Daoy (cell line): ENCODE results near the gene HBZ. TPM values are rescaled to one million over a fixed set of nuclear protein-coding genes. Genes with fewer than 3 reads are reported as not detected.
A peak's percentile ranks its signal among the peaks of the same experiment; 100 is the strongest.
"Not testable (repeated sequence)": the region's sequence is repeated elsewhere in the genome, so short reads cannot be mapped to it uniquely, and the experiment has no call there.

ENCODE experiments used
- DNase-seq: peaks from one replicate; pipeline ENCODE4 v3.0.0-alpha.2; 2015; ENCODE audit warnings: low read depth
- total RNA-seq: library from RNA; depleted of rRNA; stranded (reverse); fragments of >200 nt; shearing (Covaris generic); gene quantifications from 2 replicates; pipeline ENCODE4 v1.2.3, GENCODE V29; 2014; rRNA removed

Gene HBZ
- not detected in 2 replicates for total RNA-seq

DNA sequence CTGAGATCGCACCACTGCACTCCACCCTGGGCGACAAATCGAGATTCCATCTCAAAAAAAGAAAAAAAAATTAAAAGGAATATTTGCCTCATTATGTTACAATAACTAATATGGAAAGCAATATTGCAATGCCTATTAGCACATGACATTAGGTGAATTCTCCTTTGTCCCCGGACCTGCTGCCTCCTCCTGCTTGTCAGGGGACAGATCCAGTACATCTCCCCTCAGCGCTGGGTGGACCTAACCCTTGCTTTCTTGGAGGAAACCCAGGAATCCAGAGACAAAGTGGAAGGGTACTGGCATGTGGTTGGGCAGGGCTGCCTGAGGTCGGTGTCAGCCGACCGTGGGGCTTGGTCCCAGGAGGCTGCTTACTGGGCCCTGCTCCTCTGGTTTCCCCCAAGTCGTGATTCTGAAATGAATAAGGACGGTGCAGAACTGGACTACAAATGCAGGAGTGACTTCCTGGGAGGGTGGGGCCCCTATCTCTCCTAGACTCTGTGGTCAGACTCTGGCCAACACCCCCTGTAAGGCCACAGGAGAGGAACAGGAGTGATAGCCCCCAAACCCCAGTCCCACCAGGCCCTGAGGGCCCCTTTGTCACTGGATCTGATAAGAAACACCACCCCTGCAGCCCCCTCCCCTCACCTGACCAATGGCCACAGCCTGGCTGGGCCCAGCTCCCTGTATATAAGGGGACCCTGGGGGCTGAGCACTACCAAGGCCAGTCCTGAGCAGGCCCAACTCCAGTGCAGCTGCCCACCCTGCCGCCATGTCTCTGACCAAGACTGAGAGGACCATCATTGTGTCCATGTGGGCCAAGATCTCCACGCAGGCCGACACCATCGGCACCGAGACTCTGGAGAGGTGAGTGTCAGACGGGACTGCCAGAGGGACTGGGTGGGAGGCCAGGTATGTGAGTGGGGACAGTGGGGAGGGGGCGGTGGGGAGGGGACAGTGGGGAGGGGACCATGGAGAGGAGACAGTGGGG, at the start of gene HBZ:
TSS of gene HBZ (plus strand) at position 504 of the 988 bp plus-strand sequence. CDS start at position 770, 266 bp downstream.
- no peak for DNase-seq

DNA sequence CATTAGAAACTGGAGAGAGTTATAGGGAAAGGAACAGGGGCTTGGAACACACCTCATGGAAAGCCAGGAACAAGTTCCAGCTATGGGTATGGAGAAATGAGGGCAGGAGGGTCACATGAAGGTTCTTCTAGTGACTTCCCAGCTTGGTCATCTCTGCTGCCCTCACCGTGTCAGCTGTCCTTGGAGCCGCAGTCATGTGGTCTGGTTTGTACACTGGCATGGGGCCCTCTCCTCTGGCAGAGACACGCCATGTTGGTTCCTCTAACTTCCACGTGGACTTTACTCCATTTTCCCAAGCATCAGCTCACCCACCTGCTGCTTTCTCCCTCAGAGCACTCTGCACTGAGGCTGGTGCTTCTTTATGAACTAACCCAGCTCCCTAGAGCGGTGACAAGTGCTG, 48.1 kb upstream of the HBZ start:
- no peak for DNase-seq

DNA sequence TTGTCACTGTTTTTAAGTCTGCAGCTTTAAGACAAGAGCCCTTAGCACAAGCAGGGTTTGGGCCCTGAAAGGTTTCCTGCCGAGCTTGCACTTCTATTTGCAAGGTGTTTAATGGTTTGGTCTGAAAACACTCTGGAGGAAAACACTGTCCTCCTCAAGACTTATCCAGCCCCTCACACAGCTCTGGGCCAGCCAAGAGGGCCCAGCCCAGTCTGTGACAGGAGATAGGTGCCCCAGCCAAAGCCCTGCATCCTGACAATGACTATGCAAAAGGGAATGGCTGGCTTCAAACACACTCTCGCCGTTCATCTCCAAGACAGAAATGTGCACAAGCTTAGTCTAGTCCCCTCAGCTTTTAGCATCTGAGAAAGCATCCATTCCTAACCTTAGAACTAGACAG, 47.5 kb upstream of the HBZ start:
- DNase-seq = no peak

DNA sequence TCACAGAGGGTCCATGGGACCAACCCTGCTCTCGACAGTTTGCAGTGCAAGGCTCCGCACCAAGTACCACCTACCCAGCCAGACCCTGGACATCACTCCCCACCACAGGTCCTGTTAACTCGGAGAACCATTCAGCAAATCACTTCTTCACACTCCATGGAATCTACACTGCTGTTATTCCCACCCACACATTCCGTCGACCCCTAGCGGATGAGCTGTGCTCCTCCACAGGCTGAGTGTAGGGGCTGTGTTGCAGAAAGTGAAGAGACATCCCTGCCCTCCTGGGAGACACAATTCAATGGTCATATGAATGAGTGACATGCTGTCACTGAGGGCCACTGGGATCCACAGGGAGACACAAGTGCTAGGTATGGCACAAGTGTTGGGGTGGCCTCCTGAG, 46.9 kb upstream of the HBZ start:
- no peak for DNase-seq

DNA sequence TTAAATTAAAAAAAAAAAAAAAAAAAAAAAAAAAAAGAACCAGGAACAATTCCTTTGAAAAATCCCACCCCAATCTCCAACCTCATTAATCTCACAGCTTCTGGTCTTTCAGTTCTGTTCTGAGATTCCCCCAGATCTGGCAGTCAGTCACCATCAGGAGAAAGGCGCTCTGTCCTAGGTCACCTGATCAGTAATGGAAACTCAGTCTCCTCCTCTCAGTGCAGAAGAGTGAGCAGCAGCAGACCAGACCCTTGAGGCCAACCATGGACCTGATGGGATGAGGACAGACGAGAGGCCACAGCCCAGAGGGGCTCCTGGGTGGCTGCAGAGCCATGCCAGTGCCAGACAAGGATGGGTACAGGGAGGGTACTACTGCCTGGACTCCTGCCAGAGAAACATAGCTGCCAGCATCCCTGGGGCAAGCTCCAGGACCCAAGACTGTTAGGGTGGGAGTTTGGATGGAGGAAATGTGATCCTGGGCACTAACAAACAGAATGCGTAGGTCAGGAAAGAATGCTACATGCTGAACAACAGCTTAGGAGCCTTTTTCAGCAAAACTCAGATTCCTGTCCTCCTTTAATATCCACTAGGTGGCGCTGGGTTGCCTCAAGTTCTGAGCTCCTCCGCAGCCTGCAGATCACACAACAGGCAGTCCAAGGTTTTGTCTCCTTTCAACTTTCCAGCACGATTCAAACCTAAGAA, 45.7 kb upstream of the HBZ start:
- peak; percentile 65 for DNase-seq

DNA sequence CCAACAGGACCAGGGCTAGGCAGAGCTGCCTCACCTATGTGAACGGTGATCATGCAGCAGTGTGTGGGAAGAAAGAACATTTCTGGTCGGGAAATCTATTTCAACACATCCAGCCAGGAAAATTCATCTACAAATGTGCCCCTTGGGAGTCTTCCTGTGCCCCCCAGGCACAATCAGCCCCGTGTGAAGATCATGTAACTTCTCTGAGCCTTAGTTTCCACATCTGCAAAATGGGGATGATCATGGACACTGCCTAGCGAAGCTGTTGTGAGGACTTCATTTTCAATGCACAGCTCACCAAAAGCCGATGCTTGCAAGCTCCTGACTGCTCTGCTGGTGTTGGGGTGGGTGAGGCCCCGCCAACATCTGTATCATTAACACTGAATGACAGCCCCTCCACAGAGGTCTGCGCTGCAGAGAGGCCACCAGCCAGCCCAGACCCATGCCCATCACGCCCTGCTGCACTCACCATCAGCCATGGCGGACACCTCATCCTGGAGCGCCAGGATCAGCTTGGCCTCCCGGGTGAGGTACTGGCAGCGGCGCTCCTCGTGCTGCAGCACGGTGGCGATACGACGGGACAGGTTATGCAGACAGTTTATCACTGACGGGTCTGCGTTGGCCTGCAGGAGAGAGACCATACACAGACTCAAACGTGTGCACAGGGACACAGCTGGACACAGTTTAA, 40.1 kb upstream of the HBZ start:
- DNase-seq = no peak

DNA sequence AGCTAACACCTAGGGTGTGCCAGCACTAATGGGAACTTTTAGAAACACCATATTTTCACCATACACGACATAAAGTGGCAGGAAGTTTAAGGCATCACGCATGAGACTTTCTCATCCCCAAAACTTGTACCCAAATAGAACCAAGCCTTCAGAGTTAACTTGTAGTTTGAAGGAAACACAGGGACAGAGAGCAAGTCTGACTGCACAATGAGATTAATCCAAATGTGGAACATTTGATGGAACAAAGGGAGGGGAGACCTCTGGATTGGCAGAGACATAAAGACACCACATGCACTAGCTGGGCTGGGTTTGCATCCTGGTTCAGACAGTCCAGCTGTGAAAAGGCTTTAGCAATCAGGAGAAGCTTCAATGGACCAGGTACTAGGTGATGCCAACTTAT, 38.1 kb upstream of the HBZ start:
- DNase-seq = no peak

DNA sequence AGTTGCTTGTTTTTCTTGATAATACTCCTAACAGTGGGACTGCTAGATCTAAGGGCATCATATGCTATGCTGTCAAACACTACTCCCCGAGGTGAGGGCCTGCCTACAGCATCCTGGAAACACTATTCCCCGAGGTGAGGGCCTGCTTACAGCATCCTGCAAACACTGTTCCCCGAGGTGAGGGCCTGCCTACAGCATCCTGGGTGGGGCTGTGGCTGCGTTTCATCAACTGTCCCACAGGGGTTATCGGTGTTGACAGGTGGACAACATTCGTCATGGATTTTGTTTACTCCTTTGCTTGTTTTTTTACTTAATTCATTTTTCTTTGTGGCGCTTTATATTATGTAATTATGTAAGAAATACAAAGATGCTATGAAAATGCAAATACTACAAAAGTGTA, 36.4 kb upstream of the HBZ start:
- no peak for DNase-seq

DNA sequence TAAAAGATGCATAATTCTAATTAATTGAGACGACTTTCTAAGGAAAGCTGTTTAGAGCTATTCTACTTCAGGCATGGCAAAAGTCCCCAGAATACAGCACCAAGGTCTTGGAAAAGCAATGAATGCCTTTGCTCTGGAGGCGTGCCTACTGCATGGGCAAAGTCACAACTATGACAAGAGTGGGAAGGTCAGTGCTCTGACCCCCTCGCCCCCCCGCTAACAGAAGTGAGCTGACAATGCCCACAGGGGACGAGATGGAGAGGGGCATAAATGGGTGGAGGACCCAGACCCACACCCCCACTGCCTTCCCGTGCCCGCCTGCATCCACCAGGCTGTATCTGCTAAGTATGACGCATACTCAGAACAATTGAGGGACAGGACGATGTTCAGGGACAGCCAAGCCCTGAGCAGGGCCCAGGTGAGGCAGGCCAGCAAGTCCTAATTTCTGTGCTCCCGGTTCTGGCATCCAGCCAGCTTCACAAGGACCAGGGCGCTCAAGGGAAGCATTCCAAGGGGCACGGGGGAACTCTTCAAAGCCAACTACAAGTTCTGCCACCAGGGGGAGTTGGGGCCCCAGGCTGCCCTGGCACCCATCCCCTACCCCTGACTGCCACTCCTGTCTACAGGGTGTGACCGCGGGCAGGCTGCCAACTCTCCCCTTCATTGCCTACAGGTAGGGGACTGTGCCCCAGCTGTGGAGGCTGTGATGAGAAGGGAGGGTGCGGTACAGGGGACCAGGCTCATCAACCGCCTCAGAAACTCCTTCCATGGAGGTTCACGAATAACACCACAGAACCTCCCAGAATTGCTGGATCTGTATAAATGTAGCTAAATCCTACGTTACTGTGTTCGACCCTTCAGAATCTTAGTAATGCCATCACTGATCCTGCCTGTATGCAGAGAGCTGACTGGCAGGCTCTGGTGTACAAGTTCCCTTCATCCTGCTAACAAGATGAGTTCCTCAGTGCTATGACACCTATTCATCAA, 34.8 kb upstream of the HBZ start:
- peak; percentile 57 for DNase-seq

DNA sequence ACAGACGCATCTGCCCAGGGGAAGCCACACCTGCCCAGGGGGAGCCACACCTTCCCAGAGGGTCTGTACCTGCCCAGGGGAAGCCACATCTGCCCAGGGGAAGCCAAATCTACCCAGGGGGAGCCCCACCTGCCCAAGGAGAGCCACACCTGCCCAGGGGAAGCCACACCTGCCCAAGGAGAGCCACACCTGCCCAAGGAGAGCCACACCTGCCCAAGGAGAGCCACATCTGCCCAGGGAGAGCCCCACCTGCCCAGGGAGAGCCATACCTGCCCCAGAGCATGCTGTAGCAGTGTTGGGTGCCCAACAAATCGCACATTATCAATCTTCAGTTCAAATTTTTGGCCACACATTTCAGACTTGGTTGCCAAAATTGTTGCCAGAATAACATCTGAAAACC, 33.6 kb upstream of the HBZ start:
- DNase-seq = no peak

DNA sequence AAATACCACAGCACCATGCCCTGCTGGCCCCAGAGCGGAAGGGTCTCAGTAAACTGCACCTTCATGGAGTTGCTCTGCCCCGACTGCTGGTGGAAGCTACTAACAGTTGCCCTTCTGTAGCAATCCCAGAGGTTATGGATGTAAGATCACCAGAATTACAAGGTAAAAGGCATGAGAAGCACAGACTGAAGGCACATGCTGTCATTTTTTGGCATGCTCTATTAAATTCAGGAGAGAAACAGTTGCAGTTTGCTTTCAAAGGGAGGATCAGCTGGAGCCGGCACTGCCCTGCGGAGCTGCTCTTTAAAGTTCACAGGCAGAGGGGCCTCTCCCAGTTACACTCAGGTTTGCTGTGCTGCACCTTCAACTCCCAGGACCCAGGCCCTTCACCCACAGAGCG, 33.1 kb upstream of the HBZ start:
- no peak for DNase-seq

DNA sequence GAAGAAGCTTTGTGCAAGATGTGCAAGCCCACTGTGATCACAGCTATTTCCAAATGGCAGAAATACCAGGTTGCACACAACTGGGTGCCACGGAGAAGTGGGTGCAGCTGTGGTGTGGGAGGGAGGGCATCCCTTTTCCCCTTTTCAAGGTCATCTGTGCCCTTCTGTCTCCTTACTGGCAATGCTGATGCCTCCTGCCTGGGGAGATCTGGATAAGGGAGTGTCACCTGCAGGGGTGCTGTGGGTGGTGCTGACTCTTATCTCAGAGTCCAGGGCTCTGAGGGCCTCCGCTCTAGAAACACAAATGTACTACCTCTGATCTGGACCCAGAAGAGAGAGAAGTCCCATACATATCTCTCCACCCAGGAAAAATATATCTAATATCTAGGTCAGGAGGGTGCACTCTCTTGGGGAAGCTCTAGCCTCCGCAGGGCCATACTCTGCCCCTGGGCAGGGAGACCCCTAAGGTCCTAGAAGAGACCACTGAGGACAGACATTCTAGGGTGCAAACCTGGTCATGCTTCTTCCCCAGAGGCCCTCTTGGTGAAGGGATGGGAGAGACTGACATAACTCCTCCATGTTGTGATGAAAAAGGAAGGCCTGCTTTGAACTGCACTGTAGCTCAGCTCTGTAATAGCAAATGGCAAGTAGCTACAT, 32.5 kb upstream of the HBZ start:
- no peak for DNase-seq

DNA sequence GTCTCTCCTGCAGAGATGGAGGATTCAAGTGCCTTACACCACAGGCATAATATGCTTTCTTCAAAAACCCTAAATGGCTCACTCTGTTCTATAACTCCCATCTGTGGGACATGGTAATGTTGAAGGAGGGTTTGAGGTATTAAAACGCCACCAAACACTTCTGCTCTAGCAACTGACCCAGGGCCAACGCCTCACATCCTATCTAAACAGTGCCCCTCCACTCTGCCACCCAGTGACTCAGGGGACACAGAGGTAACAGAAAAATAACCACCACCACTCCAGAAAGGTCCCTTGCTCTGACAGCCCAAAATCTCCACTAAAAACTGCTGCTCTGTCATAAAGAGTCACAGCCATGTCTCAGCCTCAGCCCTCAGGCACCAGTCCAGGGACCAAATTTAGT, 31.7 kb upstream of the HBZ start:
- DNase-seq = no peak

DNA sequence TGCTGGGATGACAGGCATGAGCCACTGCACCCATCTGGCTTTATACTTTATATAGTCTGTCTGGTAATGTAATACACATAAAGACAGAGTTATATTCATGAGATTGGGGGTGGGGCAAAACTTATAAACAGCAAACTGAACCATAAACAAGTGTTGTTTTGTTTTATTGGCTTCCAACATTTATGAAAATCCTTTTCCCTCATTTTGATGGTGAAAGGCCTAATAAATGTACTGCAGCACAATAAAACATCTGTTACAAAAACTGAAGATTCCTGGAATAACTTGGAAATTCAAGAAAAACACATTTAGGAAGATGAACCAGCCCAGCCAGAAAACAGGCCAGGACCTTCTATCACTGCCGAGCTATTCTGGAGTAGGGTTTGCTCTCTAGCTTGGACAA, 30.1 kb upstream of the HBZ start:
- no peak for DNase-seq

DNA sequence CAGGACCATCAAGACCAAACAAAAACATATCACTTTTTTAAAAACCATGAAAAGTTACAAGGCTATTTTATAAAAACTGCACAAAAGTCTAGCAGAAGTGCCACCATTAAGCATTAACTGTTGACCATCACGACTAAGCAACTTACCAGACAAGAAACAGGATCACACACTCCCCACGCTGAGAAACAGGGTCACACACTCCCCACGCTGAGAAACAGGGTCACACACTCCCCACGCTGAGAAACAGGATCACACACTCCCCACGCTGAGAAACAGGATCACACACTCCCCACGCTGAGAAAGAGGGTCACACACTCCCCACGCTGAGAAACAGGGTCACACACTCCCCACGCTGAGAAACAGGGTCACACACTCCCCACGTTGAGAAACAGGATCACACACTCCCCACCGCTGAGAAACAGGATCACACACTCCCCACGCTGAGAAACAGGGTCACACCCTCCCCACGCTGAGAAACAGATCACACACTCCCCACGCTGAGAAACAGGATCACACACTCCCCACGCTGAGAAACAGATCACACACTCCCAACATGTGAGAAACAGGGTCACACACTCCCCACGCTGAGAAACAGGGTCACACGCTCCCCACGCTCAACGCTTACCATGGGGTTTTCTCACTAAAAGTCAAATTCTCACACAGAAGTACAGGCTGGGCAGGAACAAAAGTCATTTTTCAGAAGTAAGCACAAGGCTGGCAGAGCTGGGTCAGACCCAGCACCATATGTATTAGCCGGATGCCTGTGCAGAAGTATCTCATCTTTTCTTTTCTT, 28.7 kb upstream of the HBZ start:
- not testable (repeated sequence) for DNase-seq

DNA sequence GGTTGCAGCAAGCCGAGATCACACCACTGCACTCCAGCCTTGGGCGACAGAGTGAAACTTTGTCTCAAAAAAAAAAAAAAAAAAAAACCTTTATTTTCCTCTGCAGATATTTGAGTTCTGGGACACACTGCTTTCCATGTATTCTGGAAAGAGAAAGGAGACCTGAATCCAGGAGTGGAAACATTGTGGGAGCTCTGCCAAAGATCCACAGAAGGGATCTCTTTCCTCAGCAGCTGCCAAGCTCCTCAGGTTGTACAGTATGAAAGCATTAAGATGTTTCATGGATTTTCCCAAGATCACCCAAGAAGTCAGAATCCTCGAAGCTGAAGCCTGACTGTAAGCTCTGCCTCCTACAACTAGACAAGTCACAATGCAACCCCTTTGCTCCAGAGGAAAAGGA, 27.4 kb upstream of the HBZ start:
- no peak for DNase-seq

DNA sequence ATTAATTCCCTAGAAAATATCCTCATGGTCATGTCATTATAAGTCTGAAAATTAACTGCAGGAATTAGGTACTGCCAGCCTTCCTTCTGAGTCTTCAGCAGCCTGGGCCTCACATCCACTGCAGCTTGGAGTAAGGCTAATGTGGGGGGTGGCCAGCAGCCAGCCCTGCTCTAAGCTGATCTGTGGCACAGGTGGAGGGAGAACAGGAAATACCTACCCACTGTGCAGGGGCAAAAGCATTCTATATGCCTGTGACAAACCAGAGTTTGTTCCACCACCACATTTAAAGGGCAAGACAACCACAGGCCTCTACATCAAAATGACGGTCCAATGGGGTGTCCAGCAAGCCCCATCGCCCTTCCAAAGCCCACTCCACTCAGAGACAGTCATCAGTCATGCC, 23.4 kb upstream of the HBZ start:
- no peak for DNase-seq

DNA sequence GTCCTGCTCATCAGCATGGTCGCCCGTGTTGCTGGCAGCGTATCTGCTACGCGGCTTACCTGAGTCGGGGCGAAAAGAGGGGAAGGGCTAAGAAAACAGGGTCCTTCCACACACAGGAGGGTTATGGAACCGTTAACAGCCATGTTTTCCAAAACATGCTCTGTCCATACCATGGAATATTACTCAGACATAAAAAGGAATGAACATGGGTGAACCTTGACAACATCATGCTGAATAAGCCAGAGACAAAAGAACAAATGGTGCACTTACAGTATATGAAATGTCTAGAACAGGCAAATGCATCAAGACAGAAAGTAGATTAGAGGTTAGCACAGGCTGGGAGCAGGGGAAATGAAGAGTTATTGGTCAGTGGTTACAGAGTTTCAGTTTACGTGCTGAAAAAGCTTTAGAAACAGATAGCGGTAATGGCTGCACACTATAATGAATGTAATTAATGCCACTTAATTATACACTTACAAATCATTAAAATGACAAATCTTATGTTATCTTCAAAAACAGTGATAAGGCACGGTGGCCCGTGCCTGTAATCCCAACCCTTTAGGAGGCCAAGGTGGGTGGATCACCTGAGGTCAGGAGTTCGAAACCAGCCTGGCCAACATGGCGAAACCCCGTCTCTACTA, 21.8 kb upstream of the HBZ start:
- DNase-seq = no peak

DNA sequence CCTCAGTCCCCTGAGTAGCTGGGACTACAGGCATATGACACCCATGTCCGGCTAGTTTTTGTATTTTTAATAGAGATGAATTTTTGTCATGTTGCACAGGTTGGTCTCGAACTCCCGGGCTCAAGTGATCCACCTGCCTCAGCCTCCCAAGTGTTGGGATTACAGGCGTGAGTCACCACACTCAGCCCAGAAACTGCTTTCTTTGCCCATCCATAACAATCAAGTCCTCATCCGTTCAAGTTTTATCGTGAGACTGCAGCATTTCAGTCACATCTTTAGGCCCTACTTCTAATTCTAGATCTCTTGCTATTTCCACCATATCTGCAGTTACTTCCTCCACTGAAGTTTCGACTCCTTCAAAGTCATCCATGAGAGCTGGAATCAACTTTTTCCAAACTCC, 20.3 kb upstream of the HBZ start:
- DNase-seq = no peak
